Smooth muscle cell (in vitro differentiated cells): ENCODE data around the gene FBXO17. TPM values are rescaled to one million over a fixed set of nuclear protein-coding genes. Genes with fewer than 3 reads are reported as not detected.

Experiments used
- DNase-seq: peaks from one replicate; lab custom pipeline; 2025; ENCODE audit not compliant: unreplicated experiment; lab: John Stamatoyannopoulos, UW
- H2AFZ ChIP-seq: fragments of 200-600 bp; sonication (generic); 2 replicates; pipeline ENCODE4 v1.6.0; 2016; ENCODE audit warnings: antibody characterized with exemption, low read depth, mild to moderate bottlenecking
- H3F3A ChIP-seq: fragments of 200-600 bp; sonication (generic); 2 replicates; pipeline ENCODE4 v1.6.0; 2017; ENCODE audit warnings: antibody characterized with exemption, low read depth
- H3K27ac ChIP-seq: fragments of 200-600 bp; sonication (generic); 2 replicates; pipeline ENCODE4 v1.5.1; 2016; ENCODE audit warnings: low read depth, mild to moderate bottlenecking
- H3K27me3 ChIP-seq: fragments of 200-600 bp; sonication (generic); 2 replicates; pipeline ENCODE4 v1.6.1; 2016; ENCODE audit warnings: low read depth, mild to moderate bottlenecking
- H3K36me3 ChIP-seq: fragments of 200-600 bp; sonication (generic); 2 replicates; pipeline ENCODE4 v1.5.1; 2016; ENCODE audit warnings: low read depth
- H3K4me1 ChIP-seq: fragments of 200-600 bp; sonication (generic); 2 replicates; pipeline ENCODE4 v1.5.1; 2016; ENCODE audit warnings: low read depth
- H3K4me2 ChIP-seq: fragments of 200-600 bp; sonication (generic); 2 replicates; pipeline ENCODE4 v1.6.0; 2016; ENCODE audit warnings: mild to moderate bottlenecking
- H3K4me3 ChIP-seq: fragments of 200-600 bp; sonication (generic); 2 replicates; pipeline ENCODE4 v1.5.1; 2016; ENCODE audit warnings: mild to moderate bottlenecking
- H3K79me2 ChIP-seq: fragments of 200-600 bp; sonication (generic); 2 replicates; pipeline ENCODE4 v1.6.0; 2016; ENCODE audit warnings: low read depth, mild to moderate bottlenecking
- H3K9ac ChIP-seq: fragments of 200-600 bp; sonication (generic); 2 replicates; pipeline ENCODE4 v1.6.0; 2016; ENCODE audit warnings: low read depth
- H3K9me3 ChIP-seq: fragments of 200-600 bp; sonication (generic); replicated peaks from 2 replicates; pipeline ENCODE4 v1.5.1; 2016; ENCODE audit warnings: low read depth
- H4K20me1 ChIP-seq: fragments of 200-600 bp; sonication (generic); 2 replicates; pipeline ENCODE4 v1.6.0; 2016; ENCODE audit warnings: low read depth
- WGBS: methylation state at CpG from one replicate; pipeline ENCODE4 v1.1.7; 2016; ENCODE audit warnings: low lambda C conversion rate; 5-methylcytosine and 5-hydroxymethylcytosine counted together
- polyA plus RNA-seq: library from polyadenylated mRNA; unstranded; fragments of >200 nt; fragmentation: Nextera tagmentation; extraction: Ambion mirVana; gene quantifications from 2 replicates; pipeline ENCODE4 v1.2.1, GENCODE V29; 2016
- total RNA-seq: library from RNA; depleted of rRNA; stranded (reverse); fragments of >200 nt; gene quantifications from 2 replicates; pipeline ENCODE4 v1.2.3, GENCODE V29; 2014
- TF ChIP-seq, protein P1 (sequence below): fragments of 200-600 bp; sonication (generic); IDR thresholded peaks from 2 replicates; pipeline ENCODE4 v1.5.1; 2017; ENCODE audit warnings: borderline replicate concordance, mild to moderate bottlenecking, antibody characterized with exemption; ENCODE audit not compliant: insufficient read depth, poor library complexity, severe bottlenecking

Gene FBXO17
- total and polyA plus RNA-seq, 2 experiments from 2014 or later: 8.2 to 17.9 TPM

- H3F3A ChIP-seq: no peaks in the 10 kb centered on the region
- no peak overlapping the region for H2AFZ ChIP-seq
- H3K4me2 ChIP-seq: peak overlapping the region; percentile 97
- TF ChIP-seq, protein P1, sequence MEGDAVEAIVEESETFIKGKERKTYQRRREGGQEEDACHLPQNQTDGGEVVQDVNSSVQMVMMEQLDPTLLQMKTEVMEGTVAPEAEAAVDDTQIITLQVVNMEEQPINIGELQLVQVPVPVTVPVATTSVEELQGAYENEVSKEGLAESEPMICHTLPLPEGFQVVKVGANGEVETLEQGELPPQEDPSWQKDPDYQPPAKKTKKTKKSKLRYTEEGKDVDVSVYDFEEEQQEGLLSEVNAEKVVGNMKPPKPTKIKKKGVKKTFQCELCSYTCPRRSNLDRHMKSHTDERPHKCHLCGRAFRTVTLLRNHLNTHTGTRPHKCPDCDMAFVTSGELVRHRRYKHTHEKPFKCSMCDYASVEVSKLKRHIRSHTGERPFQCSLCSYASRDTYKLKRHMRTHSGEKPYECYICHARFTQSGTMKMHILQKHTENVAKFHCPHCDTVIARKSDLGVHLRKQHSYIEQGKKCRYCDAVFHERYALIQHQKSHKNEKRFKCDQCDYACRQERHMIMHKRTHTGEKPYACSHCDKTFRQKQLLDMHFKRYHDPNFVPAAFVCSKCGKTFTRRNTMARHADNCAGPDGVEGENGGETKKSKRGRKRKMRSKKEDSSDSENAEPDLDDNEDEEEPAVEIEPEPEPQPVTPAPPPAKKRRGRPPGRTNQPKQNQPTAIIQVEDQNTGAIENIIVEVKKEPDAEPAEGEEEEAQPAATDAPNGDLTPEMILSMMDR: no peak
- DNase-seq: no peak
- no peaks in the 10 kb centered on the region for H3K27me3 ChIP-seq
- peaks cover 20% of the 10 kb centered on the region for H3K79me2 ChIP-seq
- WGBS: 38% methylated on average over 3 of the region's 3 CpGs
- peak overlapping the region; percentile 70 for H3K4me3 ChIP-seq
- H3K9me3 ChIP-seq: no peaks in the 10 kb centered on the region
- H3K4me1 ChIP-seq: peaks cover 16% of the 10 kb centered on the region
- no peaks in the 10 kb centered on the region for H3K36me3 ChIP-seq
- peak overlapping the region; percentile 95 for H3K27ac ChIP-seq
- peak overlapping the region; percentile 95 for H3K9ac ChIP-seq
- H4K20me1 ChIP-seq: no peaks in the 10 kb centered on the region
Observed at GRCh38 chr19:38900743-38901190, 74.8 kb downstream of the FBXO17 start.

GRCh38 chr19:38900202-38900629 is 75.3 kb downstream of the FBXO17 start:
- Histone ChIP-seq H3K4me2 (peak overlapping the region; percentile 97), H3K27me3 (no peaks in the 10 kb centered on the region), H4K20me1 (no peaks in the 10 kb centered on the region), H2AFZ (peak overlapping the region; percentile 70), H3K79me2 (peaks cover 26% of the 10 kb centered on the region), H3K4me3 (peak overlapping the region; percentile 70), H3K4me1 (peaks cover 16% of the 10 kb centered on the region), H3K9me3 (no peaks in the 10 kb centered on the region), H3K27ac (peak overlapping the region; percentile 95), H3K36me3 (no peaks in the 10 kb centered on the region), H3F3A (no peaks in the 10 kb centered on the region), H3K9ac (peak overlapping the region; percentile 95)
- TF ChIP-seq, protein P1: no peak
- 6% methylated on average over 7 of the region's 8 CpGs for WGBS
- no peak for DNase-seq

GRCh38 chr19:38899447-38900201 is 75.9 kb downstream of the FBXO17 start, which contains the start of the genes NFKBIB and SIRT2:
NFKBIB (plus strand) TSS chr19:38899969; CDS start chr19:38900033, 64 bp downstream.
SIRT2 (minus strand) TSS chr19:38899618; CDS start chr19:38899521, 97 bp downstream.
- no peaks in the 10 kb centered on the region for H3K27me3 ChIP-seq
- WGBS: under 1% methylated on average over 54 of the region's 64 CpGs
- H3F3A ChIP-seq: no peaks in the 10 kb centered on the region
- H3K4me3 ChIP-seq: peak within 1 kb of the TSS; percentile 70
- peak; percentile 91 for DNase-seq
- peak within 1 kb of the TSS; percentile 97 for H3K4me2 ChIP-seq
- H2AFZ ChIP-seq: peak within 1 kb of the TSS; percentile 81
- peak within 1 kb of the TSS; percentile 95 for H3K9ac ChIP-seq
- TF ChIP-seq, protein P1: no peak
- H3K27ac ChIP-seq: peak within 1 kb of the TSS; percentile 95
- no peaks in the 10 kb centered on the region for H3K36me3 ChIP-seq
- no peaks in the 10 kb centered on the region for H3K9me3 ChIP-seq
- peaks cover 28% of the 10 kb centered on the region for H3K79me2 ChIP-seq
- peaks cover 16% of the 10 kb centered on the region for H3K4me1 ChIP-seq
- H4K20me1 ChIP-seq: no peaks in the 10 kb centered on the region
